ENCODE data around the gene ANKRD29. TPM values are rescaled to one million over a fixed set of nuclear protein-coding genes. Genes with fewer than 3 reads are reported as not detected.
A peak's percentile ranks its signal among the peaks of the same experiment; 100 is the strongest.
"Not testable (repeated sequence)": the region's sequence is repeated elsewhere in the genome, so short reads cannot be mapped to it uniquely, and the experiment has no call there.

The ANKRD29 gene
- total and polyA plus RNA-seq, 5 experiments from 2014 or later, result not detected

GRCh38 chr18:23569299-23570063 is 93.2 kb downstream of the ANKRD29 start:
- peaks cover 4 to 44% (median 18%) of the 10 kb centered on the region in 4 donors for H3K4me1 Mint-ChIP-seq
- no peak overlapping the region for H3K4me3 Mint-ChIP-seq
- no peaks in the 10 kb centered on the region for H3K9me3 Mint-ChIP-seq
- H3K36me3 Mint-ChIP-seq, result peaks cover 14 to 69% (median 32%) of the 10 kb centered on the region in 3 donors
- POLR2A ChIA-PET, result no interaction called here
- no peak for DNase-seq
- no peak for ATAC-seq
- no peaks in the 10 kb centered on the region for H3K27me3 Mint-ChIP-seq
- peak overlapping the region in 3 of 10 donors; percentile 40 to 72 (median 62) for H3K27ac Mint-ChIP-seq

- no peaks in the 10 kb centered on the region for H3K27me3 Mint-ChIP-seq
- H3K4me3 Mint-ChIP-seq, result no peak overlapping the region
- peaks cover 0 to 41% (median 9%) of the 10 kb centered on the region in 4 donors for H3K4me1 Mint-ChIP-seq
- POLR2A ChIA-PET, result no interaction called here
- DNase-seq (no peak), ATAC-seq (no peak)
- H3K36me3 Mint-ChIP-seq, result peaks cover 14 to 78% (median 32%) of the 10 kb centered on the region in 3 donors
- no peaks in the 10 kb centered on the region for H3K9me3 Mint-ChIP-seq
- no peak overlapping the region for H3K27ac Mint-ChIP-seq
Observed at GRCh38 chr18:23568281-23569138, 94.2 kb downstream of the ANKRD29 start.

GRCh38 chr18:23567671-23568070 is 95.0 kb downstream of the ANKRD29 start:
- Mint-ChIP-seq H3K4me1 (peaks cover 0 to 39% (median 4%) of the 10 kb centered on the region in 4 donors), H3K9me3 (no peaks in the 10 kb centered on the region), H3K27ac (peak overlapping the region in 1 of 10 donors; percentile 57), H3K27me3 (no peaks in the 10 kb centered on the region), H3K4me3 (no peak overlapping the region), H3K36me3 (peaks cover 14 to 82% (median 32%) of the 10 kb centered on the region in 3 donors)
- ATAC-seq (no peak), DNase-seq (no peak)
- POLR2A ChIA-PET, result no interaction called here

- Mint-ChIP-seq H3K9me3 (no peaks in the 10 kb centered on the region), H3K4me1 (peaks cover 0 to 28% (median 2%) of the 10 kb centered on the region in 4 donors), H3K27ac (peak overlapping the region in 2 of 10 donors; percentile 26 to 47), H3K27me3 (no peaks in the 10 kb centered on the region), H3K36me3 (peaks cover 14 to 88% (median 32%) of the 10 kb centered on the region in 3 donors), H3K4me3 (no peak overlapping the region)
- DNase-seq, result no peak
- ATAC-seq, result no peak
- POLR2A ChIA-PET, result no interaction called here
Observed at GRCh38 chr18:23565916-23566547, 96.7 kb downstream of the ANKRD29 start.

GRCh38 chr18:23563377-23564043 is 99.2 kb downstream of the ANKRD29 start:
- POLR2A ChIA-PET, result interaction anchor here (0.6 kb wide), 1 partner anchor 31 kb away, joined by 5 read pairs; no protein-coding TSS in a partner anchor
- Mint-ChIP-seq H3K27ac (peak overlapping the region in 3 of 10 donors; percentile 33 to 66 (median 46)), H3K9me3 (no peaks in the 10 kb centered on the region), H3K27me3 (no peaks in the 10 kb centered on the region), H3K4me3 (no peak overlapping the region), H3K4me1 (peaks cover 0 to 14% (median 2%) of the 10 kb centered on the region in 4 donors), H3K36me3 (peaks cover 14 to 88% (median 39%) of the 10 kb centered on the region in 3 donors)
- ATAC-seq (peak in 1 of 2 donors; percentile 52), DNase-seq (no peak)

- no peaks in the 10 kb centered on the region for H3K27me3 Mint-ChIP-seq
- peaks cover 4 to 90% (median 40%) of the 10 kb centered on the region in 3 donors for H3K36me3 Mint-ChIP-seq
- POLR2A ChIA-PET, result no interaction called here
- ATAC-seq (no peak), DNase-seq (no peak)
- H3K27ac Mint-ChIP-seq, result no peak overlapping the region
- H3K9me3 Mint-ChIP-seq, result no peaks in the 10 kb centered on the region
- H3K4me3 Mint-ChIP-seq, result no peak overlapping the region
- H3K4me1 Mint-ChIP-seq, result peaks cover 0 to 14% (median 3%) of the 10 kb centered on the region in 4 donors
Observed at GRCh38 chr18:23560186-23560585, 102.5 kb downstream of the ANKRD29 start.

GRCh38 chr18:23557511-23557910 is 105.2 kb downstream of the ANKRD29 start:
- H3K36me3 Mint-ChIP-seq, result peaks cover 4 to 96% (median 45%) of the 10 kb centered on the region in 3 donors
- H3K27ac Mint-ChIP-seq, H3K9me3 Mint-ChIP-seq, POLR2A ChIA-PET, H3K4me3 Mint-ChIP-seq, H3K4me1 Mint-ChIP-seq, DNase-seq, ATAC-seq, H3K27me3 Mint-ChIP-seq: not testable (repeated sequence)

- peaks cover 8 to 95% (median 48%) of the 10 kb centered on the region in 3 donors for H3K36me3 Mint-ChIP-seq
- H3K4me1 Mint-ChIP-seq, result peaks cover 0 to 2% (median 0%) of the 10 kb centered on the region in 4 donors
- H3K27me3 Mint-ChIP-seq, result no peaks in the 10 kb centered on the region
- no peak overlapping the region for H3K27ac Mint-ChIP-seq
- POLR2A ChIA-PET, result no interaction called here
- no peaks in the 10 kb centered on the region for H3K9me3 Mint-ChIP-seq
- no peak overlapping the region for H3K4me3 Mint-ChIP-seq
- ATAC-seq (no peak), DNase-seq (no peak)
Observed at GRCh38 chr18:23556145-23556780, 106.4 kb downstream of the ANKRD29 start.

- H3K27ac Mint-ChIP-seq, result peak overlapping the region in 1 of 10 donors; percentile 66
- ATAC-seq (no peak), DNase-seq (no peak)
- H3K36me3 Mint-ChIP-seq, result peaks cover 8 to 90% (median 36%) of the 10 kb centered on the region in 3 donors
- no peaks in the 10 kb centered on the region for H3K9me3 Mint-ChIP-seq
- POLR2A ChIA-PET, result no interaction called here
- no peak overlapping the region for H3K4me3 Mint-ChIP-seq
- H3K4me1 Mint-ChIP-seq, result peaks cover 0 to 2% (median 0%) of the 10 kb centered on the region in 4 donors
- no peaks in the 10 kb centered on the region for H3K27me3 Mint-ChIP-seq
Observed at GRCh38 chr18:23553887-23554286, 108.8 kb downstream of the ANKRD29 start.

GRCh38 chr18:23552505-23552904 is 110.2 kb downstream of the ANKRD29 start:
- H3K36me3 Mint-ChIP-seq, result peaks cover 4 to 90% (median 31%) of the 10 kb centered on the region in 3 donors
- H3K27me3 Mint-ChIP-seq, result no peaks in the 10 kb centered on the region
- POLR2A ChIA-PET, result no interaction called here
- H3K4me3 Mint-ChIP-seq, result no peak overlapping the region
- peaks cover 0 to 2% (median 0%) of the 10 kb centered on the region in 4 donors for H3K4me1 Mint-ChIP-seq
- H3K27ac Mint-ChIP-seq, result peak overlapping the region in 1 of 10 donors; percentile 37
- ATAC-seq (no peak), DNase-seq (no peak)
- H3K9me3 Mint-ChIP-seq, result no peaks in the 10 kb centered on the region

GRCh38 chr18:23551978-23552377 is 110.7 kb downstream of the ANKRD29 start:
- POLR2A ChIA-PET, result no interaction called here
- no peak for DNase-seq
- Mint-ChIP-seq H3K9me3 (no peaks in the 10 kb centered on the region), H3K27ac (peak overlapping the region in 1 of 10 donors; percentile 38), H3K4me3 (no peak overlapping the region), H3K27me3 (no peaks in the 10 kb centered on the region), H3K4me1 (peaks cover 0 to 2% (median 0%) of the 10 kb centered on the region in 4 donors), H3K36me3 (peaks cover 4 to 92% (median 29%) of the 10 kb centered on the region in 3 donors)
- no peak for ATAC-seq

GRCh38 chr18:23550898-23551297 is 111.8 kb downstream of the ANKRD29 start:
- Mint-ChIP-seq H3K27me3 (no peaks in the 10 kb centered on the region), H3K36me3 (peaks cover 4 to 91% (median 24%) of the 10 kb centered on the region in 3 donors), H3K27ac (peak overlapping the region in 1 of 10 donors; percentile 27), H3K9me3 (no peaks in the 10 kb centered on the region), H3K4me3 (no peak overlapping the region), H3K4me1 (peaks cover 0 to 4% (median under 1%) of the 10 kb centered on the region in 4 donors)
- no peak for ATAC-seq
- no peak for DNase-seq
- POLR2A ChIA-PET, result no interaction called here
